Loucy (cell line): Measurements from ENCODE around the gene MAP4K2.

Experiments
- EZH2phosphoT487 ChIP-seq: fragments of 200-600 bp; IDR thresholded peaks from 2 replicates; pipeline ENCODE4 v1.6.1; 2018; ENCODE audit warnings: antibody characterized with exemption, mild to moderate bottlenecking, moderate library complexity, borderline replicate concordance
- TF ChIP-seq, protein P1 (sequence below): fragments of 200-600 bp; sonication (generic); conservative IDR thresholded peaks from 2 replicates; pipeline ENCODE4 v1.5.1; 2014; ENCODE audit warnings: mild to moderate bottlenecking, antibody characterized with exemption, low read length

GRCh38 chr11:64752175-64752970 is 50.6 kb downstream of the MAP4K2 start:
- TF ChIP-seq, protein P1, sequence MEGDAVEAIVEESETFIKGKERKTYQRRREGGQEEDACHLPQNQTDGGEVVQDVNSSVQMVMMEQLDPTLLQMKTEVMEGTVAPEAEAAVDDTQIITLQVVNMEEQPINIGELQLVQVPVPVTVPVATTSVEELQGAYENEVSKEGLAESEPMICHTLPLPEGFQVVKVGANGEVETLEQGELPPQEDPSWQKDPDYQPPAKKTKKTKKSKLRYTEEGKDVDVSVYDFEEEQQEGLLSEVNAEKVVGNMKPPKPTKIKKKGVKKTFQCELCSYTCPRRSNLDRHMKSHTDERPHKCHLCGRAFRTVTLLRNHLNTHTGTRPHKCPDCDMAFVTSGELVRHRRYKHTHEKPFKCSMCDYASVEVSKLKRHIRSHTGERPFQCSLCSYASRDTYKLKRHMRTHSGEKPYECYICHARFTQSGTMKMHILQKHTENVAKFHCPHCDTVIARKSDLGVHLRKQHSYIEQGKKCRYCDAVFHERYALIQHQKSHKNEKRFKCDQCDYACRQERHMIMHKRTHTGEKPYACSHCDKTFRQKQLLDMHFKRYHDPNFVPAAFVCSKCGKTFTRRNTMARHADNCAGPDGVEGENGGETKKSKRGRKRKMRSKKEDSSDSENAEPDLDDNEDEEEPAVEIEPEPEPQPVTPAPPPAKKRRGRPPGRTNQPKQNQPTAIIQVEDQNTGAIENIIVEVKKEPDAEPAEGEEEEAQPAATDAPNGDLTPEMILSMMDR, result no peak
- no peak for TF ChIP-seq EZH2phosphoT487
